Coronary artery (tissue), 2 donors: ENCODE measurements around the gene SLC35F5.

ENCODE experiments used
- DNase-seq: peaks from one replicate; pipeline ENCODE4 v3.0.0-alpha.2; 2017; ENCODE audit warnings: low spot score
- H3K27ac ChIP-seq, 2 donors: fragments of 200-600 bp; sonication (generic); one replicate each; pipeline ENCODE4 v1.5.1; 2016 to 2019
- H3K4me3 ChIP-seq: fragments of 200-600 bp; sonication (generic); 2 replicates; pipeline ENCODE4 v1.5.1; 2016; ENCODE audit warnings: mild to moderate bottlenecking, moderate library complexity
- TF ChIP-seq, protein P1 (sequence below): fragments of 200-600 bp; sonication (generic); IDR thresholded peaks from one replicate; pipeline ENCODE4 v1.5.1; 2019; ENCODE audit warnings: antibody characterized with exemption

SLC35F5 gene

DNA sequence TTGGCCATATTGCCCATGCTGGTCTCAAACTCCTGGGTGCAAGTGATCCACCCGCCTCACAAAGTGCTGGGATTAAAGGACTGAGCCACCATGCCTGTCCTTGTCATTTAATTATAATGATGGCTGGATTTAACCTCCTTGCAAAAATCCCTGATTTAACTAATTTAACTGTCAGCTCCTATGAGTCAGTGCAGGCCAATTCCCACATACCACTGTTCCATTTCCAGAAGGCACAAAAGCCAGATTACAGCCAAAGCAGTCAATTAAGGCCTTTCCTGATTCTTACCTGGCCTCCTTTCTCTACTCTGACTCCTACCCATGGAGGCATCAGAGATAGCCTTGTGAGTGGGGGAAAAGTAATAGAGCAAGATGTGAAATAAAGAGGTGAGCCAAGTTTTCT is 12.3 kb upstream of the SLC35F5 start:
- DNase-seq = no peak
- TF ChIP-seq, protein P1, sequence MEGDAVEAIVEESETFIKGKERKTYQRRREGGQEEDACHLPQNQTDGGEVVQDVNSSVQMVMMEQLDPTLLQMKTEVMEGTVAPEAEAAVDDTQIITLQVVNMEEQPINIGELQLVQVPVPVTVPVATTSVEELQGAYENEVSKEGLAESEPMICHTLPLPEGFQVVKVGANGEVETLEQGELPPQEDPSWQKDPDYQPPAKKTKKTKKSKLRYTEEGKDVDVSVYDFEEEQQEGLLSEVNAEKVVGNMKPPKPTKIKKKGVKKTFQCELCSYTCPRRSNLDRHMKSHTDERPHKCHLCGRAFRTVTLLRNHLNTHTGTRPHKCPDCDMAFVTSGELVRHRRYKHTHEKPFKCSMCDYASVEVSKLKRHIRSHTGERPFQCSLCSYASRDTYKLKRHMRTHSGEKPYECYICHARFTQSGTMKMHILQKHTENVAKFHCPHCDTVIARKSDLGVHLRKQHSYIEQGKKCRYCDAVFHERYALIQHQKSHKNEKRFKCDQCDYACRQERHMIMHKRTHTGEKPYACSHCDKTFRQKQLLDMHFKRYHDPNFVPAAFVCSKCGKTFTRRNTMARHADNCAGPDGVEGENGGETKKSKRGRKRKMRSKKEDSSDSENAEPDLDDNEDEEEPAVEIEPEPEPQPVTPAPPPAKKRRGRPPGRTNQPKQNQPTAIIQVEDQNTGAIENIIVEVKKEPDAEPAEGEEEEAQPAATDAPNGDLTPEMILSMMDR = no peak
- H3K4me3 ChIP-seq = no peak overlapping the region
- no peak overlapping the region for H3K27ac ChIP-seq

DNA sequence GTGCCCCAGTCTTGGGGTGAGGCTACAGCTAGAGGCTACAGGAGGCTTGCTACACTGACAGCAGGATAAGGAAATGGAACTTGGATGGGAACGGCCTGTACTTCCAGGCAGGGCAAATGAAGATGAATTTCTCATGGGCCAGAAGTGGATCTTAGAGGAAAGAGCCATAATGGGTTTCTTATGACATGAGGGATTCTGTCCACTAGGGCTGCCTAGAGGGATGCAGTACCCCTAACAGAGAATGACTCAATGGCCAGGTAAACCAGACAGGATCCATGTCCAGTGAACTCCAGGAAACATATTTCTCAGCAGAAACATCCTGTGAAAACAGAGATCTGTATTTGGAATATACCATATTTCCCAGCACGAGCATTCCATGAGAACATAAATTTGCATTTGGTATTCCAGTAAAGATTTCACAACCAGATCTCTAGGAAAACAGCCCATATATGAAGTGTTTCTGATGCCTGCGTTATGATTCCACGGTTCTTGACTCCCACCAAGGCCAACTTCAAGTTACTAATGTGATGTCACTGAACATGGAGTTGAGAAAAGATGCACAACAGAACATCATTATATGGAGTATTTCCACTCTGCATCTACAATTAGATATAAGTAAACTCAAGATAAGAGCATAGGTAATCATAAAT is 11.5 kb upstream of the SLC35F5 start:
- no peak for DNase-seq
- Histone ChIP-seq H3K27ac (no peak overlapping the region), H3K4me3 (no peak overlapping the region)
- TF ChIP-seq, protein P1 = no peak

DNA sequence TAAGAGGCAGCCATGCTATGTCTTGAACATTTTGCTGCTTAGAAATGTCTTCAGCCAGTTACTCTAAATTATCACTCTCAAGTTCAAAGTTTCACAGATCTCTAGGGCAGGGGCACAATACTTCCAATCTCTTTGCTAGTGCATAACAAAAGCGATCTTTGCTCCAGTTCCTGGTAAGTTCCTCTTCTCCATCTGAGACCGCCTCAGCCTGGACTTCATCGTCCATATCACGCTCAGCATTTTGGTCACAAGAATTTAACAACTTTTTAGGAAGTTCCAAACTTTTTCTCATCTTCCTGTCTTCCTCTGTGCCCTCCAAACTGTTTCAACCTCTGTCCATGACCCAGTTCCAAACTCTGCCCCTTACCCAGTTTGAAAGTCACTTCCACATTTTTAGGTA is 8.8 kb upstream of the SLC35F5 start:
- H3K4me3 ChIP-seq = no peak overlapping the region
- DNase-seq = no peak
- TF ChIP-seq, protein P1 = no peak
- no peak overlapping the region for H3K27ac ChIP-seq

DNA sequence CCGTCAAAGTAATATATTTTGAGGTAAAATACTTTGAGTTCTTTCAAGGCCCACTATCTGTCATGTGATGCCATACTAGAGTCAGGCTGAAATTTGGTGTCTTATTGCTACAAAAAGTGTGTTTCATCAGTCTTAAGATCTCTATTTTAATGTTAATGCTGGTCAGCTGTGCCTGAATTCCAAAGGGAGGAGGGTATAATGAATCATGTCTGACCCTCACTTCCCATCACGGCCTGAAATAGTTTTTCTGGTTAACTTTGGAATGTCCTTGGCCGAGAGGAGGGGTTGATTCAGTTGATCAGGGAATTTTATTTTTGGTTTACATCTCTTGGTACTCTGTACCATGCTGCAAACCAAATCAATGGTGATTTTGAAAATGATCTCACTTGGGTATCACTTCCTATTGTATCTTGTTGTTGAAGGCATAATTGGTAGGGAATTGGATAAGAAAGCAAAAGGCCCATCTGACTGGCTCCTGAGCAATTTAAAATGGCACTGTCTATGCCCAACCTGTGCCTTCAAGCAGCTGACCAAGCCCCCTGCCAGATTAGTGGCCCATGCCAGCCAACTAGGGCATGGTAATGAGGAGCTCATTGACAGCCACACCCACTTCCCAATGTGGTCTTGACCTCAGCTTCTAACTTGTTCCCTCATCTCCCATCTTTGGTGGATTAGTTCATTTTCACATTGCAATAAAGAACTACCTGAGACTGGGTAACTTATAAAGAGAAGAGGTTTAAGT is 6.1 kb upstream of the SLC35F5 start:
- DNase-seq = no peak
- no peak overlapping the region for H3K4me3 ChIP-seq
- TF ChIP-seq, protein P1 = no peak
- H3K27ac ChIP-seq = peak overlapping the region in 1 of 2 donors; percentile 47

DNA sequence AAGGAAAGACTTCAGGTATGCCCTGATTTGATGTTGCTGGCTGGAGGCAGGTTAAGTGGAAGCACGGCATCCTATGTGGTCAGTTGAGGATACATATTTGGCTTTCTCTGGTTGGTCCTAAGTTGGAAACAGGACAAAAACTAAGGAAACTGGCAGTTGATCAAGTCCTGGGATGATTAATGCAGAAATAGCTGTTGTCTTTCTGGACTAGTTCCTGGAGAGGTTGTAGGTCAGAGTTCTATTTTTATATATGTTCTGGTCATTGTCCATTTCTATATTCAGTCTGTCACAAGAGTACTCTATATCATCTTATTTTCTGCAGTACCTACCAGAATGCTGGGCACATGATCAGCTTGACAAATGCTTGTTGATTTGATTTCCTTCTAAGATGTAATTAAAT is 4.0 kb upstream of the SLC35F5 start:
- no peak for DNase-seq
- Histone ChIP-seq H3K27ac (peak overlapping the region in 1 of 2 donors; percentile 40), H3K4me3 (no peak overlapping the region)
- TF ChIP-seq, protein P1 = no peak

DNA sequence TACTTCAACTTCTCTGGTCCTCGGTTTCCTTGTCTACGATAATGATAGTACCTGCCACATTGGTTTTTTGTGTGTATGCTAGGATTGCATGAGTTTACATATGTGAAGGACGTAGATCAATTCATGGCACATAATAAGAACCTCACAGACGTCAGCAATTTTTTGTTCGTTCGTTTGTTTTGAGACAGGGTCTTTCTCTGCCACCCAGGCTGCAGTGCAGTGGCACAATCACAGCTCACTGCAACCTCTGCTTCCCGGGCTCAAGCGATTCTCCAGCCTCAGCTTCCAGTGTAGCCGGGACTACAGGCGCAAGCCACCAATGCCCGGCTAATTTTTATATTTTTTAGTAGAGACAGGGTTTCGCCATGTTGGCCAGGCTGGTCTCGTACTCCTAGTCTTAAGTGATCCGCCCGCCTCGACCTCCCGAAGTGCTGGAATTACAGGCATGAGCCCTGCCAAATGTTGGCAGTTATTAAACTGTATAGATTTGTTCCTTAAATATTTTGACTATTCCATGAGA is 756 bp upstream of the SLC35F5 start:
- H3K4me3 ChIP-seq = peak overlapping the region; percentile 94
- TF ChIP-seq, protein P1 = no peak
- DNase-seq = no peak

More for the DNA sequence above, 756 bp upstream of the SLC35F5 start:
- H3K27ac ChIP-seq = peak overlapping the region; percentile 91 to 96
